Left lung (tissue), 10 donors: ENCODE data around the gene CFAP65. TPM values are rescaled to one million over a fixed set of nuclear protein-coding genes. Genes with fewer than 3 reads are reported as not detected.

Experiments used
- ATAC-seq: fragments of 200-7000 bp; cut with Tn5 transposase; one replicate; pipeline ENCODE4 v1.9.1; 2020; ENCODE audit warnings: moderate library complexity
- DNase-seq, 4 donors: peaks; one replicate each; pipeline ENCODE4 v3.0.0-alpha.2; 2013 to 2020
- H3K27ac ChIP-seq, 2 donors: fragments of 200-600 bp; sonication (generic) in 1 of 2; one replicate each; pipeline versions ENCODE4 v1.5.0 to v1.8.0; 2020 to 2021
- H3K27me3 ChIP-seq, 2 donors: fragments of 200-600 bp; sonication (generic) in 1 of 2; one replicate each; pipeline versions ENCODE4 v1.5.0 to v1.8.0; 2020 to 2021
- H3K36me3 ChIP-seq, 2 donors: fragments of 200-600 bp; sonication (generic) in 1 of 2; one replicate each; pipeline versions ENCODE4 v1.5.0 to v1.8.0; 2020 to 2021
- H3K4me1 ChIP-seq, 2 donors: fragments of 200-600 bp; one replicate each; pipeline ENCODE4 v1.8.0; 2021
- H3K4me3 ChIP-seq, 2 donors: fragments of 200-600 bp; sonication (generic) in 1 of 2; one replicate each; pipeline versions ENCODE4 v1.5.0 to v1.8.0; 2020 to 2021; ENCODE audit warnings: mild to moderate bottlenecking in 1 of 2
- H3K9me3 ChIP-seq, 2 donors: fragments of 200-600 bp; sonication (generic) in 1 of 2; one replicate each; pipeline versions ENCODE4 v1.5.0 to v1.8.0; 2020 to 2021
- CTCF ChIP-seq, 2 donors: fragments of 200-600 bp; sonication (generic) in 1 of 2; IDR thresholded peaks; one replicate each; pipeline versions ENCODE4 v1.5.0 to v1.8.0; 2021; ENCODE audit warnings: antibody characterized with exemption in 2 of 2
- intact Hi-C, 2 donors: fragments of 100-400 bp; cut with DNase I; formaldehyde crosslinking; loops; one replicate each; pipeline versions ENCODE4 v1.11.2 to v1.14.2; 2022
- polyA plus RNA-seq, 6 donors: library from polyadenylated mRNA; unstranded; fragments of 120-200 nt; gene quantifications; one replicate each; pipeline ENCODE4 v1.2.1, GENCODE V29; 2013; ENCODE audit not compliant: insufficient read length in 6 of 6
- total RNA-seq, 2 donors: library from RNA; stranded (reverse); fragmentation: NEBNext Ultra II Directional; extraction: Animal tissue kit (Norgen Biotek cat#: 25700); gene quantifications; one replicate each; pipeline ENCODE4 v1.2.1, GENCODE V29; 2021
- donor health status: DM: no; HTN: yes; CAD: no.
- donor health status: DM: no; HTN: no; CAD: no.

CFAP65 gene
- total and polyA plus RNA-seq, 8 donors: 0.83 to 4.3 (median 3.0) TPM; not detected in 1

DNA sequence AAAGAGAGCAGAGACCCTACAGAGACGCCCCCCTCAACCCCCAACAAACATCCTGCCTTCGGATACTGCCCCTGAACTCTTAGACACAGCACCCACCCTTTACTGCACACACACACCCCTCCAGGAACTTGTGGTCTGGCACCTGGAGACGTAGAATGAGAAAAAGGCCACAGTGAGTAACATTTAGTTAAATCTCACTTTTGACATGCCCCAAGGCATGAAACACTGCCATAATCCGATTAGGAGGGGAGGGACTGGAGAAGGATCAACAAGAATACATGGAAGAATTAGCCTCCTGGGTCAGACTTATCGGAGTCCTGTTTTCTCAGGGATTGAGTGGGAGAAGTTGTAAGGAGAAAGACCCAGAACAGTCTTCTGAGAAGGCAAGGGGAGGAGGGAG, 77.7 kb downstream of the CFAP65 start:
- Histone ChIP-seq H3K27ac (no peak overlapping the region), H3K36me3 (no peaks in the 10 kb centered on the region), H3K4me3 (no peak overlapping the region), H3K27me3 (peaks cover 51 to 94% of the 10 kb centered on the region in 2 donors), H3K9me3 (no peaks in the 10 kb centered on the region), H3K4me1 (peaks cover 0 to 15% of the 10 kb centered on the region in 2 donors)
- TF ChIP-seq CTCF (IDR thresholded peaks at IDR 0.05): no peak
- DNase-seq (no peak), ATAC-seq (no peak)
- intact Hi-C loops: no loop called here

- Histone ChIP-seq H3K4me3 (no peak overlapping the region), H3K4me1 (peaks cover 0 to 15% of the 10 kb centered on the region in 2 donors), H3K27me3 (peaks cover 51 to 94% of the 10 kb centered on the region in 2 donors), H3K27ac (no peak overlapping the region), H3K9me3 (no peaks in the 10 kb centered on the region), H3K36me3 (no peaks in the 10 kb centered on the region)
- DNase-seq (peak in 3 of 4 donors; percentile 59 to 78 (median 60)), ATAC-seq (peak; percentile 70)
- no peak for TF ChIP-seq CTCF (IDR thresholded peaks at IDR 0.05)
- intact Hi-C loops: no loop called here
These were observed 78.3 kb downstream of the CFAP65 start for GRCh38 chr2:218962859-218963492.

- Histone ChIP-seq H3K4me1 (peaks cover 0 to 15% of the 10 kb centered on the region in 2 donors), H3K9me3 (no peaks in the 10 kb centered on the region), H3K27me3 (peaks cover 51 to 97% of the 10 kb centered on the region in 2 donors), H3K27ac (no peak overlapping the region), H3K36me3 (no peaks in the 10 kb centered on the region), H3K4me3 (no peak overlapping the region)
- DNase-seq (no peak), ATAC-seq (no peak)
- intact Hi-C loops: no loop called here
- TF ChIP-seq CTCF (IDR thresholded peaks at IDR 0.05): no peak
These were observed 79.4 kb downstream of the CFAP65 start for GRCh38 chr2:218961651-218962570.

DNA sequence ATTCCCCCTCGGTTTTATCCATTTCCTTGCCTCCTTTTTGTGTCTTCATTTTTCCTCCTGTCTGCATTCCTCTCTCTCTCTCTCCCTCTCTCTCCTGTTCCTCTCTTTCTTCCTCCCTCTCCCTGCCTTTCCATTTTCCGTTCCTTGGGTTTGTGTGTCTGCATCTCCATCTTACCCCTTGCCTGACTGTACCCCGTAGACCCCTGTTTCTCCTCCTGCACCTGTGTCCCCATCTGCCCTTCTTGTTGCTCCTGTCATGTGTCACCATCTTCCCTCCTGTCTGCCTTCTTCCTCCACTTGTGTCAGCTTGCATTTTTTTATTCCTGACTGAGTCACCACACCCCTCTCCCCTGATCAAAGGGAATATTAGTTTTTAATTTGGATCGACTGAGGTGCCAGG, 80.1 kb downstream of the CFAP65 start:
- H3K9me3 ChIP-seq: no peaks in the 10 kb centered on the region
- ATAC-seq (no peak), DNase-seq (no peak)
- intact Hi-C loops: no loop called here
- peaks cover 0 to 15% of the 10 kb centered on the region in 2 donors for H3K4me1 ChIP-seq
- H3K27ac ChIP-seq: no peak overlapping the region
- no peak overlapping the region for H3K4me3 ChIP-seq
- TF ChIP-seq CTCF (IDR thresholded peaks at IDR 0.05): no peak
- H3K27me3 ChIP-seq: peaks cover 51 to 100% of the 10 kb centered on the region in 2 donors
- no peaks in the 10 kb centered on the region for H3K36me3 ChIP-seq
